Hematopoietic multipotent progenitor cell treated with erythropoietin and hydrocortisone succinate and interleukin-3 and kit ligand, for 15 days (in vitro differentiated cells): Measurements from ENCODE around the gene SCIMP.
"Not testable (repeated sequence)": the region's sequence is repeated elsewhere in the genome, so short reads cannot be mapped to it uniquely, and the experiment has no call there.

Experiments
- DNase-seq: peaks from one replicate; pipeline ENCODE4 v3.0.0-alpha.2; 2015; ENCODE audit warnings: low spot score

The SCIMP gene

DNA sequence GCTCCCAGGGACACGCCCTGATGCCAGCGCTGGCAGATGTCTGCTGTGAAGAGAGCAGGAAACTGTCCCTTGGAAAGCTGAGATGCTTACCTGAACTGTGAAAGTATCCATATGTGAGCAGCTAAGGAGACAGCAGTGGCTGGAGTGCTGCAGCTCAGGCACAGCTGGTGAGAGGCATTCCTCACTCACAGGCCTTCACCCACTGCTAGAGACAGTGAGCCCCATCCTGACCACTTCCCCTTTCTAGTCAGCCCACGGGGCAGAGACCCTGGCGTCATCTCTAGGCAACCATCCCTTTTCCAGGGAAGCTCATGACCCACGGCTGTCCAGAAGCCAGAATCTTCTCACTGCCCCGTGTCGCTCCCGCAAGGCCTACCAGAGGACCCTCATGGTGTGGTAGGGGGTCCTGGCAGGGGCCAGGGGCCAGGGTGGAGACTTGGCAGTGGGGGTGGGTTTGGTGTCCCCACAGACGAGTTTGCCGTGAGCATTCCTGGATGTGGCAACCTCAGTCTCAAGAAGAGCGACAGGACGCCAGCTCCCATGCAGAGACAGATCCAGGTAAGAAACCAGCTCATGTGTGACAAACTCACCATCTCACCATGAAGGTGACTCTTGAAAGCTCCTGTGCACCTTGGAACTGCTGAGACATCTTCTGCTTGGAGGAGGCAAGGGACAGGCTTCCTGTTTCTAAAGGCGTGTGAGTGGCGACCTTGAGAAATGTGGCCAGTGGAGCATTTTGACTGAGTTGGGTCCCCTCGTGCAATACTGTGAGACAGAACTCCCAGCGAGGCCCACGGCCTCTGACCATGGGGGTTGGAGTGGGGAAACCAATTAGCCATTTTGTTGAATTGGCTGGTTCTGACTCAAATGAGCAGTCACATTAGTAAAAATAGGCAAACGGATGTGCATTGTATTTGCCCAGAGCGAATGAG, at the start of gene SCIMP:
Gene SCIMP (minus strand): TSS at position 216 of the 932 bp plus-strand sequence. CDS start 105 bp downstream, at position 111.
- DNase-seq = no peak

- DNase-seq = no peak
Observed at GRCh38 chr17:5283571-5284315, 49.1 kb upstream of the SCIMP start.

DNA sequence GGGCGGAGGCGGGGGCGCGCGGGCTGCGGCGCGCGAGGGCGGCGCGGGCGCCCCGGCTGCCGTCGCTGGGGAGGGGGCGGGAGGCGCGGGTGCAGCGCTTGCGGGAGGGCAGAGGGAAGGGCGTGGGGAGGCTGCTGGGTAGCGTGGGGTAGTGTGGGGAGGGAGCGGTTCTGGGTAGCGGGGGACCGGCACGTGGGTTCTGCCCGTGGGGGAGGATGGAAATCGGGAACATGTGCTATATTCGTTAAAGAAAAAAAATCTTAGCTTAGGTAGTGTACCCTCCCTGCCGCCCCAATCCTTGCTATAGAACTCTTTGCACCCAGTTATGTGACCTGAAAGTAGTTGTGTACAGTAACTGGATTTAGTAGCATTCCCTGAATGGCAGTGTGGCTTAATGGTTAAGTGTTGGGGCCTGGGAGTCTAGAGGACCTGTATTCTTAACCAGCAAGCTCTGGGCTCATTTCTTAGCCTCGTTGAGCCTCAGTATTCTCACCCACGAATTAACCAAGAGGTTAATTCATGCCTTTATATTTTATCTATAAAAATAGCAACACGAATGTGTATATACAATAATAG, 48.1 kb upstream of the SCIMP start:
- DNase-seq = no peak

DNA sequence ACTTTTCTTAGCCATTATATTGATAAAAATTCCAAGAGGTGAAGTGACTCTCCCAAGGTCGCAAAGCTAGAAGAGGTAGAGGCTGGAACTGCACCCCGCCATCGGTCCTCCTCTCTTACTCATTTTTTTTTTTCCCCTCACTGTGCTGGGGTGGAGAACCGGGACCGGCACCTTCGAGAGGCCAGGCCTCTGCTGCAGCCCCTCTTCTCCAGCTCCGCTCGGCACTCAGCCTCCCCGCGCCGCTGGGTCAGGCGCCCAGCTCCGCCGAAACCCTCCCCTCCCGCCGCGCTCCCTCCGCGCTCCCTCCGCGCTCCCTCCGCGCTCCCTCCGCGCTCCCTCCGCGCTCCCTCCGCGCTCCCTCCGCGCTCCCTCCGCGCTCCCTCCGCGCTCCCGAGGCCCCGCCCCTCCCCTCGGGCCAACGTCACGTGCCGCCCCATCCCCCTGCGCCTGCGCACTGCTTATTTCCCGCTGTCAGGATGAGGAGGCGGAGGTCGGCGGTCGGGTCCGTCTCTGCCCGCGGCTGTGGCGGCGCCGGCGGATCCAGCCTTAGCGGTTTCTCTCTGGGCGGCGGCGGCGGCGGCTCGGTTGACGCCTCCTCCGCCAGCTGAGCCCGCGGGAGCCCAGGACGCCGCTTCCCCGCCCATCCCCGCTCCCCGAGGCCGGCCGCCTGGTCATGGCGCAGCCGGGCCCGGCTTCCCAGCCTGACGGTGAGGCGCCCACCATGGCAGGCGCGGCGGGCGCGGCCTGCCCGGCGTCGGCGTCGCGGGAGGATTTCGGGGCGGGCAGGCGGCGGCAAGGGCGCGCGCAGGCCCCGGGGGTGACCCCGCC, 47.4 kb upstream of the SCIMP start, which contains the start of gene RABEP1:
Gene RABEP1 (plus strand): TSS at position 471 of the 828 bp plus-strand sequence. CDS start 203 bp downstream, at position 674.
- peak; percentile 91 for DNase-seq

DNA sequence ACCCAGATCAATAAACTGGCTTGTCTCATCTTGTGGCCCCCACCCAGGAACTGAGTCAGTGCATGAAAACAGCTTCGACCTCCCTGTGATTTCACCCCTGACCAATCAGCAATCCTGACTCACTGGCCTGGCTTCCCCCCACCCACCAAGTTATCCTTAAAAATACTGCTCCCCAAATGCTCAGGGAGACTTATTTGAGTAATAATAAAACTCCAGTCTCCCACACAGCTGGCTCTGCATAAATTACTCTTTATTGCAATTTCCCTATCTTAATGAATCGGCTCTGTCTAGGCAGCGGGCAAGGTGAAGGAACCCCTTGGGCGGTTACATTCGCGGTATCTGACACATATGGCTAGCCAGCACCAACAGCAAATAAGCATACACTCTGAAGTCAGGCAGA, 37.7 kb upstream of the SCIMP start:
- no peak for DNase-seq

DNA sequence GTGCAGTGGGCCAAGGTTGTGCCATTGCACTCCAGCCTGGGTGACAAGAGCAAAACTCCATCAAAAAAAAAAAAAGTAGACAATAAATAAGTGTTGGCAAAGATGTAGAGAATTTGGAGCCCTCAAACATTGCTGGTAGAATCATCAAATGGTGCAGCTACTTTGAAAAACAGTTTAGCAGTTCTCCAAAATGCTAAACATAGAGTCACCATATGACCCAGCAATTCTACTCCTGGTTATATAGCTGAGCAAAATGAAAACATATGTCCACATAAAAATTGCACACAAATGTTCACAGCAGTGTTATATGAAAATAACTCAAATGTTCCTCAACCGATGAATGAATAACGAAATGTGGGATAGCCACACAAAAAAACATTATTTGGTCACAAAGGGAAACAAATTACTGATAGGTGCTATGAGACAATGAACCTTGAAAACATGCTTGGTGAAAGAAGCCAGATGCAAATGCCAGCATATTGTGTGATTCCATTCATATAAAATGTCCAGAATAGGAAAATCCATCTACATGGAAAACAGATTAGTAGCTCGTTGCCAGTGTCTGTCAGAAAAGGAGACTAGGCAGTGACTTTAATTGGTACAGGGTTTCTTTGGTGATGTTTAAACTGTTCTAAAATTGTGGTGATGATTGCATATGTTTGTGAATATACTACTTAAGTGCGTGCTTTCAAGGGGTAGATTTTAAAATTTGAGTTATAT, 34.7 kb upstream of the SCIMP start:
- no peak for DNase-seq

DNA sequence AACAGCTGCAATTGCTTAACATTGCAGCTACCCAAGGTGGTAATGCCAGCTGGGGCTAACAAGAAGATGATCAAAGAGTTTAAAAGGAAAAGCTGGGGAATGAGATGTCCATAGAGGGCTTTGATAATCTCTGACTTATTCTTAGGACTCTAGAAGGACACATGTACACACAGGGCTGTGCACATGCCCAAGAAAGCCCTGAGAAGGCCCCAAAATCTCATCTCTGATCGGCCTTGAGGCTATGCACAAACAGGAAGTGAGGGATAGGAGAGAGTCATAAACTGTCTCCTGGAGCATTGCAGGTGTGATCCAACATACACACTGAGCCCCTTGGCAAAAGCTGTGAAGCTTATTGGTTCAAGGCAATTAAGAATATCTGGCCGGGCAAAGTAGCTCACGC, 30.2 kb upstream of the SCIMP start:
- DNase-seq = no peak

- DNase-seq = no peak
Observed at GRCh38 chr17:5263441-5263840, 28.8 kb upstream of the SCIMP start.

DNA sequence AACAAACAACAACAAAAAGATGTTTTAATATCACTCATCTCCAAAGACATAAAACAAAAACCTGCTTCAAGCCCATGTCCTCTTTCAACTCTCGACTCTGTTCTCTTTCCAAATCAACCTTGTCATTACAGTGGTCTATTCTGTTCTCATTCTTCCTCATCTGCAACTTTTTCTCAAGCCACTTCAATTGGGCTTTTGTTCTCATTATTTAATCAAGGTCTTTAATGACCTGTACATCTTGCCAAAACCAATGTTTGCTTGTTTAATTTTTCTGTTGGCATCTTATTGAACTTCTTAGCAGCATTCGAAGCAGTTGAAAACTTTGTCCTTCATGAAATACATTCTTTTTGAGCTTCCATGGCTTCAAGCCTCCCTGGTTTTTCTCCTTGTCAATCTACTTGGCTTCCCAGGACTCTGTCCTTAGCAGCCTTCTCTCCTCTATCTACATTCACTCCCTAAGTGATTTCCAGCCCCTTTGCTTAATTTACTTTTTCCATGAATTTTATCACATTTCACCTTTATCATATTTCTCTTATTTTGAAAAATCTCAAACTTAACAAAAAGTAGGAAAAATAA, 27.8 kb upstream of the SCIMP start:
- no peak for DNase-seq

DNA sequence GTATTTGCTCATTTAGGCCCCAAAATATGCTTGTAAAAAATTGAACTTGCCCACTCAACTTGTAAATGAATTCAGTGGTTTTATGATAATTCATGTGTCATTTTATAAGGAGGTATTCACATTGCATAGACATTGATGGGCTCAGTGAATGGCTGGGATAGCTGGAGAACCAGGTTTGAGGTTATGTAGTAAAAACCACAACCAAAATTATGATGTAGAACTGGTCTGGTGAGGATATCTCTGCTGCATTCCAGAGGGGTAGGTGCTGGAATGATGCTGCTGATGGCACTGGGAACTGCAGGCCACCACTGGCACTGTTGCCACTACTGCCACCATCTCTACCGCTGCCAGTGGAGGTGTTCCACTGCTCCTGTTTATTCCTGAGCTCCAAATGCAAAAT, 25.9 kb upstream of the SCIMP start:
- no peak for DNase-seq

GRCh38 chr17:5257124-5257523, 22.5 kb upstream of the SCIMP start:
- no peak for DNase-seq

DNA sequence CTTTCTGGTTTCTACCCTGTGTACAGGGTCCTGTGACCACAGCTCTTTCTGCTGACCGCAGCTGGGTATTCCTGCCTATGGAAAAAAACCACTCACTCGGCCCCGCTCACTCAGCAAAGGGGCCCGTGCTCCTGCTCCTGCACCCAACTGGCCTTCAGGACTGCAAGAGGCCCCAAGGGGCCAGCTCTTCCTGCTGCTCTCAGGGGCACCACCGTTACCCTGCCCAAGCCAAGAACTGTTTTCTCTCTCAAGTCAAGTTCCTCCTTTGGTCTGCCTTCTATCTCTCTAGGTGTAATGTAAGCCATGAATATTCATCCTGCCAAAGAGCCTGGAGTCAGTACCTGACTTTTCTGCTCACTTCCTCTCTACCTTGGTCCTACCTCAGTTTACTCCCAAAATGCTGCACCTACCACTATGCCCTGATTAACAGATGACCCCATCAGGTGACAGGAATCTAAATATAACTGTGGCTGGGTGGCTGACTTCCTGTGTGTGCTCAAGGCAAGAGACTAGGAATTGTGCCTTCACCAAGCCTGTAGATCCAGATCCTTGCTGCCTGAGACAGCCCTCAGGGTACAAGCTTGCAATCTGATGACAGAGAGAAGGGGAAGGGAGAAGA, 20.4 kb upstream of the SCIMP start:
- no peak for DNase-seq

GRCh38 chr17:5254414-5254813, 19.8 kb upstream of the SCIMP start:
- DNase-seq = no peak

GRCh38 chr17:5249615-5250014, 15.0 kb upstream of the SCIMP start:
- DNase-seq = peak; percentile 69

DNA sequence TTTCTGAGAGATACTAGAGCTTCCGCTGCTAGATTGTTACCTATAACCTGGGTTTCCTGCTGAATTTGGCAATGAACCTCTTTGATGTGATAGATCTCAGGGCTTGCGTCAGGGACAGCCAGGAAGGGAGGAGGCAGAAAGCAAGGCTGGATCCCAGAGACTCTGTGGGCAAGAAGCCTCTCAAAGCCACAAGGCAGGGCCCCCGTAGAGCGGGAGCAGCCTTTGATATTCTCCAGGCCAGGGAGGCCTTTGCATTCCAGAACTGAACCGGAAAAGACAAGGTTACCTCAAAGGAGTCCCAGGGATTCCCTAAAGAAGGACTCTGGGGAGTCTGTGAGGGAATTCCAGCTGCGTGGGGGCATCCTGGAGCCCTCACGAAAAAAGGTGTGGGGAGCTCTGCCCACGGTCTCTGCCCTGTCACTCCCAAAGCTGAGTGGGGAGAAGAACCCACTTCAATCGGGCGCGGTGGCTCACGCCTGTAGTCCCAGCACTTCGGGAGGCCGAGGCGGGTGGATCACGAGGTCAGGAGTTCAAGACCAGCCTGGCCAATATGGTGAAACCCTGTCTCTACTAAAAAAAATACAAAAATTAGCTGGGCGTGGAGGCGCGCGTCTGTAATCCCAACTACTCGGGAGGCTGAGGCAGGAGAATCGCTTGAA, 14.3 kb upstream of the SCIMP start:
- DNase-seq = no peak

- DNase-seq = no peak
Observed at GRCh38 chr17:5247621-5248020, 13.0 kb upstream of the SCIMP start.

- no peak for DNase-seq
Observed at GRCh38 chr17:5241861-5242671, 7.4 kb upstream of the SCIMP start.

DNA sequence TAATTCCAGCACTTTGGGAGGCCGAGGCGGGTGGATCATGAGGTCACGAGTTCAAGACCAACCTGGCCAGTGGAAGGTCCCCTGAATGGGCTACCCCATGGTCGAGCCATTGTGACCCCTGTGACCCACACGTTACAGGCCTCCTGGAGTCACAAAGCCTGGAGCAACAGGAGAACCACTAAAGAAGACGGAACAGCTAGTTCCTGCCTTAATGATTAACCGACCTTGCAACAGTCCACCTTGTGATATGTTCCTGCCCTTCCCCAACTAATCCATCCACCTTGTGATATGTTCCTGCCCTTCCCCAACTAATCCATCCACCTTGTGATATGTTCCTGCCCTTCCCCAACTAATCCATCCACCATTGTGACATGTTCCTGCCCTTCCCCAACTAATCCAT, 5.1 kb upstream of the SCIMP start:
- not testable (repeated sequence) for DNase-seq

- no peak for DNase-seq
Observed at GRCh38 chr17:5238333-5238732, 3.7 kb upstream of the SCIMP start.
